ENCODE results near the gene BMI1.

BMI1 gene

DNA sequence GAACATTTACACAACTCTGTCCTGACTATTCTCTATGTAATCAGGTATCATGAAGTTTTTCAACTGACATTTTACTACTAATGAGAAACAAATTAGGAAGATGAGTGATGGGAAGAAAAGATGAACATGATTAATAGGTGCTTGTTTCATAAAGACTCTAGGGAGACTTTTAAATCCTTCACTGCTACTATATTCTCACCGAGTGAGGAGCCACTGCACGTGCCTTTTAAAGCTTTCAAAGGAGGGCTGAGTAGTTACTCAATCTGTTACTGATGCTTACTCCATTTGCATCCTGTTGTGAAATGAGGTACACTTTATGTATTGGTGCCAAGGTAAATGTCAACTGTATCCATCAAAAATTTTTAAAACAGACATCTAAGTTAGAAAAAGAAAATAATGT, 6.0 kb upstream of the BMI1 start:
- Mint-ChIP-seq H3K4me1 (ENCODE audit: low read depth) (peaks cover 36% of the 10 kb centered on the region), H3K27ac (peak overlapping the region; percentile 99), H3K27me3 (ENCODE audit: low read depth) (peaks cover 14% of the 10 kb centered on the region), H3K36me3 (ENCODE audit: low read depth) (peaks cover 13% of the 10 kb centered on the region), H3K9me3 (no peaks in the 10 kb centered on the region), H3K4me3 (peak overlapping the region; percentile 95)
- DNase-seq (ENCODE audit: low spot score) = no peak

DNA sequence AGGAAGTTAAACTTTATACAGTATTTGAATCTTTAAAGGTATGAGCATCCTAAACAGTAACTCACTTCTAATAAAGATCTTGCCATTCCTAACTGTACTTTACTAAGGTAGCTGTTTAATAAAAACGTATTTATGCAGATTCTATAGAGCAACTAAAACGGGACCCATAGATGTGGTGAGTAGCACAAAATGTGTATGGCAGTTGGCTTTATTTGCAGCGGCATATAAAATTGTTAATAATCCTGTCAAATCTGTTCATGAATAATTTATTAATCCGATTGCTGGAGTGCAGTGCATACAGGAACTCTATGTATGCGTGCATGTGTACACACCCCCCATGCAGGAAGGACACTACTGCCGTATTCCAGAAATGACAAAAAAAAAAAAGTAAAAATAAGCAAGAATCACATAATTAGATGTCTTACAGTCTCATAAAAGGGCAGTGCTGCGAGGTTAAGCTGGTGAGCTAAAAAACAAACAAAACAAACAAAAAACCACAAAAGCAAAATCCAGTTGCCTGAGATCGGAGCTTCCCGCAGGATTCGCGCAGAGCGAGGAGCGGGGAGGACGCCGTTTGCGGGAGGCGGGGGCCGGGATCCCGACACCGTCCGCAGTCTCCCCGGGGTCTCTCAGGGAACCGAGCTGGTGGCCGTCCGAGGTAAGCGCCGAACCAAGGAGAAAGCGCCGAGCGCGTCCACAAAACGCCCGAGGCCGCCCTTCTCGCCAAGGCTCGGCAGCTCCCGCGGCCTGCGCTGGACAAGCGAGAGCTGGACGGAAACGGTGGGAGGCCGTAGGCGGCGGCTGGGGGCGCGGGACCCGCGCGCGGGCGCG, 5.2 kb upstream of the BMI1 start:
- H3K27ac Mint-ChIP-seq = peak overlapping the region; percentile 99
- H3K9me3 Mint-ChIP-seq = no peaks in the 10 kb centered on the region
- peaks cover 17% of the 10 kb centered on the region for H3K36me3 Mint-ChIP-seq (ENCODE audit: low read depth)
- peaks cover 18% of the 10 kb centered on the region for H3K27me3 Mint-ChIP-seq (ENCODE audit: low read depth)
- no peak for DNase-seq (ENCODE audit: low spot score)
- peak overlapping the region; percentile 95 for H3K4me3 Mint-ChIP-seq
- peaks cover 40% of the 10 kb centered on the region for H3K4me1 Mint-ChIP-seq (ENCODE audit: low read depth)

DNA sequence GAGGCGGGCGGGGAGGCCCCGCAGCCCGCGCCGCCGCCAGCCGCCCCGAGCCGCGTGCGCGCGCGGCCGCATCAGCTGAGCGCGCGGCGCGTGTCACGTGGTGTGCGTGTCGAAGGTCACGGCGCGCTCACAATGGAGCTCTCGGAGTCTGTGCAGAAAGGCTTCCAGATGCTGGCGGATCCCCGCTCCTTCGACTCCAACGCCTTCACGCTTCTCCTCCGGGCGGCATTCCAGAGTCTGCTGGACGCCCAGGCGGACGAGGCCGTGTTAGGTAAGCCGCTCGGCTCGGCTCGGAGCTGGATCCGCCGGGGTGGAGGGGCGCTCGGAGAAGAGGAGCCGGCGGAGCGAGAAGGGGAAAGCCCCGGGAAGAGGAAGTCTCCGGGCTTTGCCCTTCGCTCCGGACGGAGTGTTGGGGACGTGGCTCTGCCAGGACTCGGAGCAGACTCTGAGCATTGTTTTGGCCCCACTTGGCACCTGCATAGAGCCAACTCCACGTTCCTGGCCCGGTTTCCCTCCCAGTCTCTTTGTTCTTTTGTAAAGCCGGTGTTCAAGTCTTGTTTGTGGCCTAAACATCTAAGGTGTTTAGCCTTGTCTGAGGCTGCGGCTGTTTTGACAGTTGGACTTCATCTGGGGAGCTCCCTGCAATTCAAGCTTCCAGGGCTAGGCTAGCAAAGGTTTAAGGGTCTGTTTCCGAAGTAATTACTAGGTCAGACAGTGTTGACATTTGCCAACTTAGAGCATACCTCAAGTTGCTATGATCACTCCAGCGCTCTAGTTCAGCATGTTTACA, 4.4 kb upstream of the BMI1 start, which contains the start of gene COMMD3:
TSS of gene COMMD3 (plus strand) at position 103 of the 790 bp plus-strand sequence. CDS start at position 133, 30 bp downstream.
- Mint-ChIP-seq H3K4me1 (ENCODE audit: low read depth) (peaks cover 38% of the 10 kb centered on the region), H3K27me3 (ENCODE audit: low read depth) (peaks cover 18% of the 10 kb centered on the region), H3K27ac (peak within 1 kb of the TSS; percentile 99), H3K36me3 (ENCODE audit: low read depth) (peaks cover 17% of the 10 kb centered on the region), H3K9me3 (no peaks in the 10 kb centered on the region), H3K4me3 (peak within 1 kb of the TSS; percentile 95)
- peak; percentile 86 for DNase-seq (ENCODE audit: low spot score)

DNA sequence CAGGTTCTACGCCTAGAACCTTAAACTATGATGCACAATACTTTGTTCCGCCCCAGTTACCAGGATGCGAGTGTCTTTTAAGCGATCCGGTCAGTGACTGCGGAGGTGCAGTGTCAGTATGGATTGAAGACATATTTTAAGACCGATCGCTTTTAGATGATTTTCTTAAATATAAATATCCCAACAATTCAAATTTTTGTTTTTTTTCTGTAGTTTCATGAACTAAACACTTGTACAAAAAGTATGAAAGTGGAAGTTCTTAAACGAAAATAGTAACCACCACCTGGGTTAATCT, 3.9 kb upstream of the BMI1 start:
- Mint-ChIP-seq H3K9me3 (no peaks in the 10 kb centered on the region), H3K27ac (peak overlapping the region; percentile 91)
- DNase-seq (ENCODE audit: low spot score) = no peak

DNA sequence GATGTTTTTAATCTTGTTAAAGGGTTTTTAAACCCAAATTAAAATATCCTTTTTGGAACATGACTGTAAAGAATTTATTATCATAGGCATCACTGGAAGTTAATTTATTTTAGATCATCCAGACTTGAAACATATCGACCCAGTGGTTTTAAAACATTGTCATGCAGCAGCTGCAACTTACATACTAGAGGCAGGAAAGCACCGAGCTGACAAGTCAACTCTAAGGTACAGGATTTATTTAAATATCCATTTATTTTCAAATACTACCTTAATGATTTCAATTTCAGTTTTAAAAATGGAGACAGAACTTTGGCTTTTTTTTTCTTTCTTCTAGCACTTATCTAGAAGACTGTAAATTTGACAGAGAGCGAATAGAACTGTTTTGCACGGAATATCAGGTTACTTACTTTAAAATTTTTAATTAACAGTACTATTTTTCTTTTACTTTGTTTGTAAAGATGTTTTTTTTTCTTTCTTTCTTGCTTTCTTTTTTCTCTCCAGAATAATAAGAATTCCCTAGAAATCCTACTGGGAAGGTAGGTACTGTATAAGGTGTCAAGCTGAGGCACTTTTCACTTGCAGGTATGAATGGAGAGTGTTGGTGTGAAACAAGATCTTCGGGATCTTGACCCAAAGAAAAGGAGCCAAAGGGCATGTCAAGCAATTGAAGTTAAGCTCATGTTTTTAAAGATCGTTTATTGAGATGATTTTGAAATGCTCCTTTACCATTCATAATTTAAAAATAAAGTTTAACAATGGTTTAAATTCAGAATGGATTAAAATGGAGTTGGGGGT, 2.9 kb upstream of the BMI1 start:
- Mint-ChIP-seq H3K9me3 (no peaks in the 10 kb centered on the region), H3K4me1 (ENCODE audit: low read depth) (peaks cover 44% of the 10 kb centered on the region), H3K4me3 (peak overlapping the region; percentile 91), H3K36me3 (ENCODE audit: low read depth) (peaks cover 24% of the 10 kb centered on the region), H3K27me3 (ENCODE audit: low read depth) (peaks cover 29% of the 10 kb centered on the region), H3K27ac (no peak overlapping the region)
- DNase-seq (ENCODE audit: low spot score) = no peak

More for the DNA sequence above, 3.9 kb upstream of the BMI1 start:
- Mint-ChIP-seq H3K36me3 (ENCODE audit: low read depth) (peaks cover 17% of the 10 kb centered on the region), H3K27me3 (ENCODE audit: low read depth) (peaks cover 20% of the 10 kb centered on the region), H3K4me1 (ENCODE audit: low read depth) (peaks cover 38% of the 10 kb centered on the region), H3K4me3 (peak overlapping the region; percentile 91)

DNA sequence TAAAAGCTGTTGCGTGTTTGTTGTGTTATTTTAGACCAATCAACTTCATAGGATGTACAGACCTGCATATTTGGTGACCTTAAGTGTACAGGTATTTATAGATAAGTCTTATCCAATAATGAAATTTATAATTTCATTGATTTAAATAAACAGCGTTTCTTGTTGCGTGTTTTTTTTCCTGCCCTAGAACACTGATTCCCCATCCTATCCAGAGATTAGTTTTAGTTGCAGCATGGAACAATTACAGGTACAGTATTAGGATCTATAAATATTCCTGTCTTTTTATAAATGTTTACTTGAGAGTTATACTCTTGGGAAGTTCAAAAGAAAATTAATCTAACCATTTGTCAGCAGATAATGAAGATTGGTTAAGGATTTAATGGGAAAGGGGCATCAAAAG, 2.1 kb upstream of the BMI1 start:
- Mint-ChIP-seq H3K9me3 (no peaks in the 10 kb centered on the region), H3K36me3 (ENCODE audit: low read depth) (peaks cover 29% of the 10 kb centered on the region), H3K27ac (no peak overlapping the region), H3K4me3 (peak overlapping the region; percentile 58), H3K27me3 (ENCODE audit: low read depth) (peaks cover 37% of the 10 kb centered on the region), H3K4me1 (ENCODE audit: low read depth) (peaks cover 52% of the 10 kb centered on the region)
- no peak for DNase-seq (ENCODE audit: low spot score)

DNA sequence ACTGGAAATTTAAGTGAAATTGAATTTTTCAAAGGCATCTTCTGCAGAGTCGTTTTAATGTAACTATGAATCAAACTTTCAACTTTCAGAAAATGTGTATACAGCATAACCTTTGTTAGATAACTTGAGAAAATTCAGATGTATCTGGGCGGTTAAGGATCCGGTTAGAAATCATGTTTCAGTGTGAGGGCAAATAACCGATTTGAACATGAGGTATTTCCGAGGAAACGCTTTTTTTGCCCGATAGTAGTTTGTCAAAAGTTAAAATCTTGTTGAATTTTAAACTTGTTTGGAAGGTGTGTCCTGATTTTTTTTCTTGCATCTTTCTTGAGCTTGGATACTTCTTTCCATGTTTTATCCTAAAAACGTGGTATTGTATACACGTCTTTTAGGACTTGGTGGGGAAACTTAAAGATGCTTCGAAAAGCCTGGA, 1.3 kb upstream of the BMI1 start:
- DNase-seq (ENCODE audit: low spot score) = no peak
- Mint-ChIP-seq H3K4me3 (peak overlapping the region; percentile 88), H3K27ac (peak overlapping the region; percentile 95), H3K36me3 (ENCODE audit: low read depth) (peaks cover 32% of the 10 kb centered on the region), H3K9me3 (no peaks in the 10 kb centered on the region), H3K27me3 (ENCODE audit: low read depth) (peaks cover 45% of the 10 kb centered on the region), H3K4me1 (ENCODE audit: low read depth) (peaks cover 59% of the 10 kb centered on the region)

DNA sequence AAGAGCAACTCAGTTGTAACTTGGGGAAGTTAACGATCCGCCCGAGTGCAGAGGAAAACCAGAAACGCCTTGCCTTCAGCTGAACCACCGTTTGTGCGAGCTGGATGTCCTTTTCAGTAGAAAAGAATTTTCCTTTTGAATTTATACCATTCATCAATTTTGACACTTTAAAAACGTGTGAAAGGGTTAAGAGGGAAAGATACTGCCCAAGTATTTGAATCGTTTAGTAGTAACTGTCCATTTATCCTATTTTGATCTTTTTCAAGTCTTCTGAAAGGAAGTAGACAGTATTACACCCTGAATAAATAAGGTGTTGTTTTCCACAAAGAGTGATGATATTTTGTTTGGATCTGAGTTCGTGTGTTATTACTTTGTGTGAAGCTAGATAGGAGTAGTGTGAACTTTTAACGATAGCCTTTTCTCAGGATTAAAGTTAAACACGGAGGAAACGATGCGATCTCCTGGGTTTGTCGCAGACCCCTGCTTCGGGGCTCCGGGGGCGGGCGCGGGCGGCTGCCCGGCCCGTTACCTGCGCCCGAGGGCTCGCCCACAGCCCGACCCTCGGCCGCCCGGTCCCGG, 830 bp upstream of the BMI1 start:
- peaks cover 58% of the 10 kb centered on the region for H3K4me1 Mint-ChIP-seq (ENCODE audit: low read depth)
- H3K9me3 Mint-ChIP-seq = no peaks in the 10 kb centered on the region
- DNase-seq (ENCODE audit: low spot score) = no peak
- peak overlapping the region; percentile 88 for H3K4me3 Mint-ChIP-seq
- peaks cover 32% of the 10 kb centered on the region for H3K36me3 Mint-ChIP-seq (ENCODE audit: low read depth)
- peak overlapping the region; percentile 95 for H3K27ac Mint-ChIP-seq
- H3K27me3 Mint-ChIP-seq (ENCODE audit: low read depth) = peaks cover 47% of the 10 kb centered on the region

DNA sequence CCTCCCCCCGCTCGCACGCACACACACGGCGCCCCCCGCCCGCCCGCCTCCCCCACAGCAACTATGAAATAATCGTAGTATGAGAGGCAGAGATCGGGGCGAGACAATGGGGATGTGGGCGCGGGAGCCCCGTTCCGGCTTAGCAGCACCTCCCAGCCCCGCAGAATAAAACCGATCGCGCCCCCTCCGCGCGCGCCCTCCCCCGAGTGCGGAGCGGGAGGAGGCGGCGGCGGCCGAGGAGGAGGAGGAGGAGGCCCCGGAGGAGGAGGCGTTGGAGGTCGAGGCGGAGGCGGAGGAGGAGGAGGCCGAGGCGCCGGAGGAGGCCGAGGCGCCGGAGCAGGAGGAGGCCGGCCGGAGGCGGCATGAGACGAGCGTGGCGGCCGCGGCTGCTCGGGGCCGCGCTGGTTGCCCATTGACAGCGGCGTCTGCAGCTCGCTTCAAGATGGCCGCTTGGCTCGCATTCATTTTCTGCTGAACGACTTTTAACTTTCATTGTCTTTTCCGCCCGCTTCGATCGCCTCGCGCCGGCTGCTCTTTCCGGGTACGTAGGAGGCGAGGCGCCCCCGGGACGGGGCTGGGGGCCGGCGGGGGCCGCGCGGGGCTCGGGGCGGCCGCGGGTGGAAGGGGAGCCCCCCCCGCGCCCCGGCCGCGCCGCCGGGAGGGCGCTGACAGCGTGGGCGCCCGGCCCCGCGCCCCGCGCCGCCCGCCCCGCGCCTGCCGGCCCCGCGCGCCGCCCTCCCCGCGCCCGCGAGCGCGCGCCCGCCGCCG, 441 bp downstream of the BMI1 start:
- peak overlapping the region; percentile 77 for H3K4me3 Mint-ChIP-seq
- H3K9me3 Mint-ChIP-seq = no peaks in the 10 kb centered on the region
- peak; percentile 56 for DNase-seq (ENCODE audit: low spot score)
- peaks cover 32% of the 10 kb centered on the region for H3K36me3 Mint-ChIP-seq (ENCODE audit: low read depth)
- H3K4me1 Mint-ChIP-seq (ENCODE audit: low read depth) = peaks cover 55% of the 10 kb centered on the region
- peaks cover 46% of the 10 kb centered on the region for H3K27me3 Mint-ChIP-seq (ENCODE audit: low read depth)
- H3K27ac Mint-ChIP-seq = peak overlapping the region; percentile 77

DNA sequence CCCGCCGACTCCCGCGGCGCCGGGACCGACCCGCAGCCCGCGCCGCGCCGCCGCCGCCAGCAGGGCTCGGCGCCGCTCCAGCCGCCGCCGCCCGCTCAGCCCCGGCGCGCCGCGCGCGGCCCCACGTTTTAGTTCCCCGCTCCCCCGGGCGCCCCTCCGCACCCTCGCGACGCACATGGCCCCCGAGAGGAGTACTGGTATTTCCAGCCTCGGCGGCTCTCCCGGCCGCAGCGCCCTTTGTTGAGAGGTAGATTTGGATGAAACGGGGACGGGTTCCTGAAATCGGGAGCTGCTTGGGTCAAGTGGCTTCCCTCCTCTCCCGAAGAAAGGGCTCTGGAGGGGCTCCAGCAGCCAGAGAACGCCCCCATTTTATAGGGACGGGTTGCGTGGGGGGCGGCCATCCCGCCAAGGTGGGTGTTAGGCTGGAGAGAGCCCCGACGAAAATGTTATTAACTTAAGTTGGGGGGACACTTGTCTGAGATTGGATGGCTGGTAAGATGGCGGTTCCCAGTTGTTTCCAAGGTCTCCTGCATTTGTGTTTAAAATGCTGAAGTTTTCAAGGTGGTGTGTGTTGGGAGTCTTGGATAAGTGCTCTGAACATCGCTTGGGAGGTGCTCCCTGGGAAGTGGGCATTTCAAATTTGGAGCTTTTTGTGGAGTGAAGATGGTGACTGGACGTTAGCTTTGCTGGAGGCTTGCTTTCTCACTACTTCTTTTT, 1.2 kb downstream of the BMI1 start:
- DNase-seq (ENCODE audit: low spot score) = no peak
- Mint-ChIP-seq H3K4me3 (peak overlapping the region; percentile 84), H3K4me1 (ENCODE audit: low read depth) (peaks cover 58% of the 10 kb centered on the region), H3K36me3 (ENCODE audit: low read depth) (peaks cover 35% of the 10 kb centered on the region), H3K27me3 (ENCODE audit: low read depth) (peaks cover 46% of the 10 kb centered on the region), H3K27ac (peak overlapping the region; percentile 79), H3K9me3 (no peaks in the 10 kb centered on the region)

DNA sequence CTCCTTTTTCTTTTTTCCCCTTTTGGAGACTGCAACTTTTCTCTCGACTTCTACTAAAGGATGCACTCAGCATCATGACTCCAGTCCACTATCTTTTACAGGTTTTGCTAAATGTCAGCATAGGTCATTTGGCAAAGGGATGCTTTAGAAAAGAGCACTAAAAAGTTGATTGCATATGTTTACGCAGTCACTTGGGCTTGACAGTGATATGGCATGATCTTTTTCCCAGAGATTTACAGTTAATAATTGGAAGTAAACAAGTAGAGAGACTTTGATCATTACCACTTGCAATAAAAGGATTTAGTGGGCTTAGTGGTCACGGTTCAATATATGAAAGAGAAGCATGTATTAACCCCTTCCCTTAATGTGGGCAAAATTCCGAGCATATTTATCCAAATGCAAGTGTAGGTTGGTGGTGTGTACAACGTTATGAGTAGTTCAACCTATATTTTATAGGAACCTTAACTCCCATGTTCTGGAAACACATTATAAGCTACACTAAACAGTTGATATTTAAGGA, 1.8 kb downstream of the BMI1 start:
- peak overlapping the region; percentile 84 for H3K4me3 Mint-ChIP-seq
- peaks cover 46% of the 10 kb centered on the region for H3K27me3 Mint-ChIP-seq (ENCODE audit: low read depth)
- peaks cover 39% of the 10 kb centered on the region for H3K36me3 Mint-ChIP-seq (ENCODE audit: low read depth)
- DNase-seq (ENCODE audit: low spot score) = no peak
- H3K4me1 Mint-ChIP-seq (ENCODE audit: low read depth) = peaks cover 56% of the 10 kb centered on the region
- H3K27ac Mint-ChIP-seq = peak overlapping the region; percentile 79
- H3K9me3 Mint-ChIP-seq = no peaks in the 10 kb centered on the region

DNA sequence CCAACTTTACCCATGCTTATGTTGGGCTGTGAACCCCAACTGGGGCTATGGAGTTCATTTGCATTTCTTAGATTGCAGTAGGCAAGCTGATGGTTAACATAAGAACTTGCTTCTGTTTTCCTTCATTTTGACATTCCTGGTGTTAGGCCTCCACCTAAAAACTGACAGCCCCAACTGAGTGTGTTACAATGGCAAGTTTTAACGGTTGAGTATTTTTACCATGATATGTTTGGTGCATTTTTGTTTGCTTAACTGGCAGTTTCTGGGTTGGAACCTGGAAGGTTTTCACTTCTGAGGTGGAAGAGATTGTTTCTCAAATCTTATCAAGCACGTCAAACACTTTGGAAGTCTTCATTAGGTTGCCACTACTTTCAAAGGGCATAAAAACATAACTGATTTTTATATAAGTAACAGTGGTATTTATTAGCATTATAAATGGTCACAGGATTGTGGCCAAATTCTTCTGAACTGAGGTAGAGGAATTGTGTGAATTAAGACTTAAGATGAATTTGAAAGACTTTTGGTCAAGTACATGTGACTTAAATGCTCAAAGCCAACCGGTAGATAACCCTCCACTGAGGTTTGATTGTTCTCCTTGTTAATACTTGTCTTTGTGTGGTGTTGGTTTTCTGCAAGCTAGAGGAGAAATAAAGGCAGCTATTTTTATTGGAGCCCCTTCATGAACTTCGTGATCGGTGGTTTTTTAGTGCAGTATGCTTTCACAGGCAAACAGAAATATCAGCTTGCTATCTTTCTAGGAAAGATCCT, 2.8 kb downstream of the BMI1 start:
- Mint-ChIP-seq H3K27me3 (ENCODE audit: low read depth) (peaks cover 40% of the 10 kb centered on the region), H3K36me3 (ENCODE audit: low read depth) (peaks cover 34% of the 10 kb centered on the region), H3K4me3 (peak overlapping the region; percentile 84), H3K4me1 (ENCODE audit: low read depth) (peaks cover 47% of the 10 kb centered on the region), H3K9me3 (no peaks in the 10 kb centered on the region), H3K27ac (no peak overlapping the region)
- no peak for DNase-seq (ENCODE audit: low spot score)
